Esophagus squamous epithelium (tissue), 4 donors: ENCODE data around the gene PON1.

Experiments used
- POLR2A ChIP-seq, 4 donors: fragments of 450-650 bp; IDR thresholded peaks; one replicate each; pipeline ENCODE4 v1.6.1; 2017; ENCODE audit warnings: antibody characterized with exemption in 4 of 4, mild to moderate bottlenecking in 4 of 4, moderate library complexity in 3 of 4
- TF ChIP-seq, protein P1 (sequence below), 6 experiments: fragments of 450-650 bp in 4 of 6; fragments of 200-600 bp in 2 of 6; sonication (generic) in 2 of 6; IDR thresholded peaks; one replicate each; pipeline ENCODE4 v1.5.1; 2016 to 2019; ENCODE audit warnings: antibody characterized with exemption in 6 of 6, mild to moderate bottlenecking in 4 of 6, moderate library complexity in 4 of 6

- TF ChIP-seq, protein P1, sequence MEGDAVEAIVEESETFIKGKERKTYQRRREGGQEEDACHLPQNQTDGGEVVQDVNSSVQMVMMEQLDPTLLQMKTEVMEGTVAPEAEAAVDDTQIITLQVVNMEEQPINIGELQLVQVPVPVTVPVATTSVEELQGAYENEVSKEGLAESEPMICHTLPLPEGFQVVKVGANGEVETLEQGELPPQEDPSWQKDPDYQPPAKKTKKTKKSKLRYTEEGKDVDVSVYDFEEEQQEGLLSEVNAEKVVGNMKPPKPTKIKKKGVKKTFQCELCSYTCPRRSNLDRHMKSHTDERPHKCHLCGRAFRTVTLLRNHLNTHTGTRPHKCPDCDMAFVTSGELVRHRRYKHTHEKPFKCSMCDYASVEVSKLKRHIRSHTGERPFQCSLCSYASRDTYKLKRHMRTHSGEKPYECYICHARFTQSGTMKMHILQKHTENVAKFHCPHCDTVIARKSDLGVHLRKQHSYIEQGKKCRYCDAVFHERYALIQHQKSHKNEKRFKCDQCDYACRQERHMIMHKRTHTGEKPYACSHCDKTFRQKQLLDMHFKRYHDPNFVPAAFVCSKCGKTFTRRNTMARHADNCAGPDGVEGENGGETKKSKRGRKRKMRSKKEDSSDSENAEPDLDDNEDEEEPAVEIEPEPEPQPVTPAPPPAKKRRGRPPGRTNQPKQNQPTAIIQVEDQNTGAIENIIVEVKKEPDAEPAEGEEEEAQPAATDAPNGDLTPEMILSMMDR (IDR thresholded peaks at IDR 0.05): no peak
- no peak for TF ChIP-seq POLR2A (IDR thresholded peaks at IDR 0.05)
These were observed 33.3 kb upstream of the PON1 start for GRCh38 chr7:95357623-95358022.
